GM21825 (cell line): ENCODE results near the gene PHACTR3.

Source experiments
- ATAC-seq: cut with Tn5 transposase; IDR thresholded peaks from one replicate; pipeline ENCODE4 v1.9.1; 2021; ENCODE audit warnings: mild to moderate bottlenecking, moderate library complexity; ENCODE audit not compliant: unreplicated experiment

PHACTR3 gene

GRCh38 chr20:59823030-59823423 is 218.7 kb downstream of the PHACTR3 start:
- ATAC-seq: no peak

GRCh38 chr20:59823491-59824259 is 219.3 kb downstream of the PHACTR3 start:
- ATAC-seq: no peak

- ATAC-seq: no peak
These were observed 220.6 kb downstream of the PHACTR3 start for GRCh38 chr20:59824711-59825562.

GRCh38 chr20:59825563-59825920 is 221.2 kb downstream of the PHACTR3 start:
- ATAC-seq: no peak

- no peak for ATAC-seq
These were observed 221.8 kb downstream of the PHACTR3 start for GRCh38 chr20:59825944-59826759.

GRCh38 chr20:59827138-59828056 is 223.1 kb downstream of the PHACTR3 start:
- ATAC-seq: no peak

GRCh38 chr20:59828125-59829053 is 224.0 kb downstream of the PHACTR3 start:
- no peak for ATAC-seq

GRCh38 chr20:59829054-59829785 is 224.9 kb downstream of the PHACTR3 start:
- no peak for ATAC-seq

- ATAC-seq: no peak
These were observed 225.7 kb downstream of the PHACTR3 start for GRCh38 chr20:59829786-59830664.

GRCh38 chr20:59830665-59831023 is 226.3 kb downstream of the PHACTR3 start:
- ATAC-seq: no peak

GRCh38 chr20:59831024-59831915 is 226.9 kb downstream of the PHACTR3 start:
- ATAC-seq: no peak

GRCh38 chr20:59831916-59832270 is 227.6 kb downstream of the PHACTR3 start:
- no peak for ATAC-seq

GRCh38 chr20:59832406-59833363 is 228.3 kb downstream of the PHACTR3 start:
- no peak for ATAC-seq

- no peak for ATAC-seq
These were observed 230.7 kb downstream of the PHACTR3 start for GRCh38 chr20:59835057-59835447.
